Prostate gland (tissue), 2 donors: ENCODE results near the gene SATB1.

Experiments
- POLR2A ChIP-seq: fragments of 450-650 bp; IDR thresholded peaks from one replicate; pipeline ENCODE4 v1.6.1; 2016; ENCODE audit warnings: antibody characterized with exemption, mild to moderate bottlenecking
- POLR2AphosphoS5 ChIP-seq: sonication (generic); formaldehyde crosslinking; IDR thresholded peaks from one replicate; pipeline ENCODE4 v1.6.1; 2017; ENCODE audit warnings: antibody characterized with exemption
- TF ChIP-seq, protein P1 (sequence below), 4 experiments: fragments of 200-600 bp in 2 of 4; fragments of 450-650 bp in 2 of 4; sonication (generic) in 2 of 4; IDR thresholded peaks; 1 replicate in 3 of 4; 2 replicates in 1 of 4; pipeline ENCODE4 v1.5.1; 2016 to 2019; ENCODE audit warnings: antibody characterized with exemption in 4 of 4, mild to moderate bottlenecking in 2 of 4, moderate library complexity in 2 of 4

DNA sequence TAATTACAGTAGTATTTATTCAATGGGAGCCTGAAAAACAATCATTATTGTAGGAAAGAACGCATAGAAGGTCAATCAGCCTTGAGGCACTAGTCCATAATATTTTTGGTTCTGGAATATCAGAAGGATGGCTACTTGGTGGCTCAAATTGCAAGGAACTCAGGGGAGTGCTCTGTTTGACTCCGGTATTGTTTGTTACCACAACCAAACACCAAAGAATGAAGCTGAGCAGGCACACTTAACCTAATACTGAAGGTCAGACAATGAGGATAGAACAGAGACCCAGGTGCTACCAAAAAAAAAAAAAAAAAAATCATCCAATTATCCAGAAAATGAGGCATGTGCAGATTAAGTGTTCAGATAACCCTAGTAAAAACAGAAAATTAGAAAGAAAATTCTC lies 11.1 kb upstream of the SATB1 start:
- TF ChIP-seq, protein P1, sequence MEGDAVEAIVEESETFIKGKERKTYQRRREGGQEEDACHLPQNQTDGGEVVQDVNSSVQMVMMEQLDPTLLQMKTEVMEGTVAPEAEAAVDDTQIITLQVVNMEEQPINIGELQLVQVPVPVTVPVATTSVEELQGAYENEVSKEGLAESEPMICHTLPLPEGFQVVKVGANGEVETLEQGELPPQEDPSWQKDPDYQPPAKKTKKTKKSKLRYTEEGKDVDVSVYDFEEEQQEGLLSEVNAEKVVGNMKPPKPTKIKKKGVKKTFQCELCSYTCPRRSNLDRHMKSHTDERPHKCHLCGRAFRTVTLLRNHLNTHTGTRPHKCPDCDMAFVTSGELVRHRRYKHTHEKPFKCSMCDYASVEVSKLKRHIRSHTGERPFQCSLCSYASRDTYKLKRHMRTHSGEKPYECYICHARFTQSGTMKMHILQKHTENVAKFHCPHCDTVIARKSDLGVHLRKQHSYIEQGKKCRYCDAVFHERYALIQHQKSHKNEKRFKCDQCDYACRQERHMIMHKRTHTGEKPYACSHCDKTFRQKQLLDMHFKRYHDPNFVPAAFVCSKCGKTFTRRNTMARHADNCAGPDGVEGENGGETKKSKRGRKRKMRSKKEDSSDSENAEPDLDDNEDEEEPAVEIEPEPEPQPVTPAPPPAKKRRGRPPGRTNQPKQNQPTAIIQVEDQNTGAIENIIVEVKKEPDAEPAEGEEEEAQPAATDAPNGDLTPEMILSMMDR (IDR thresholded peaks at IDR 0.05), result no peak
- TF ChIP-seq POLR2A (no peak), POLR2AphosphoS5 (no peak)
